ENCODE results near the gene FAM76A.
"Not testable (repeated sequence)": the region's sequence is repeated elsewhere in the genome, so short reads cannot be mapped to it uniquely, and the experiment has no call there.

FAM76A gene

DNA sequence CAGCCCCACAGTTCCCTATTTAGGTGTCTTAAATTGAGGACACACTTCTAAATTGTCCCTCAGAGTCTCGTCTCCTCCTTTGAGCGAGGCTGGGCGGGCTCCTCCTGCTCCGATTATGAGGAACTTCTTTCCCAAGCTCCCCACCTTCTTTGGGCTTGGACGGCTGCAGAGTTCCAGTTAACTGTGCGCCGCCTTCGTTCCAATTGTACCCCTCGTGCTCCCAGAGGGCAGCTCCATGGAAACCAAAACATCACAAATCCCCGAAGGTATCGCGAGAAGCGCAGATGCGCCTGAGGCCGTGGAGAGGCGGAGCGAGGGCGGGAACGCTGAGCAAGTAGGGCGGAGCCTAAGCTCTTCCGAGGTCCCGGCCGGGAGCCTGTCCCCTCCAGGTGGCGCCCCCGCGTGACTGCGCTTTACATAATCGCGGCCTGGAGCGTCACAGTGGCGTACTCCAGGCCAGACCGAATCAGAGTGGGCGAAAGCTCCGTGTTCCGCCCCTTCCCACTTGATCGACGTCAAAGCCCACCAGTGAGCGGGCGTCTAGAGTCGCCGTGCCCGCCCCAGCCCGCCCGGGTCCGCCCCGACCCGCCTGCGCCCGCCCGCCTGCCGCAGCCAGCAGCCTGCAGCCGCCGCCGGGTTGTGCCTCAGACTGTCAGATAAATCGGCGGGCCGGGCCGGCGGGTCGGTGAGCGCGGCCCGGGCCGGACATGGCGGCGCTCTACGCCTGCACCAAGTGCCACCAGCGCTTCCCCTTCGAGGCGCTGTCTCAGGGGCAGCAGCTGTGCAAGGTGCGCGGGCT lies at the start of gene FAM76A:
Gene FAM76A (plus strand): TSS at position 588 of the 799 bp plus-strand sequence. CDS start 120 bp downstream, at position 708.
- peak; percentile 98 for DNase-seq (ENCODE audit: low read depth, low spot score)

- DNase-seq (ENCODE audit: low read depth, low spot score), result no peak
These were observed 49.4 kb upstream of the FAM76A start for GRCh38 chr1:27676410-27676809.

DNA sequence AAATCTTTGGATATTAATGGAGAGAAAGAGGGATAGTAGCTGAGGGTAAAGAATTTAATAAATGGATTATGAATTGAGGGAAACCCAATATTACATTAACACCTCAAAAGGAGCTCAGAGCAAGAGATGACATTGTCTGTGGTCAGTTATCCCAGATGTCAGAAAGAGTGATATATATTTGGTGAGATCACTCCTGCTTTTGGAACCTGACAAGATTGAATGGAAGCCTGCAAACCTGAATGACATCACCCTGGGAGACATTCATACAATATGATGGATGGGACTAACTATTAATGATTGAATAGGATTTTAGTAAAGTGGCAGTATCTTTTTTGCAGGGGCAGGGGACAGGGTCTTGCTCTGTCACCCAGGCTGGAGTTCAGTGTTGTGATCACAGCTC lies 47.0 kb upstream of the FAM76A start:
- no peak for DNase-seq (ENCODE audit: low read depth, low spot score)

- not testable (repeated sequence) for DNase-seq (ENCODE audit: low read depth, low spot score)
These were observed 45.5 kb upstream of the FAM76A start for GRCh38 chr1:27680225-27680791.

- not testable (repeated sequence) for DNase-seq (ENCODE audit: low read depth, low spot score)
These were observed 44.2 kb upstream of the FAM76A start for GRCh38 chr1:27681580-27681979.

DNA sequence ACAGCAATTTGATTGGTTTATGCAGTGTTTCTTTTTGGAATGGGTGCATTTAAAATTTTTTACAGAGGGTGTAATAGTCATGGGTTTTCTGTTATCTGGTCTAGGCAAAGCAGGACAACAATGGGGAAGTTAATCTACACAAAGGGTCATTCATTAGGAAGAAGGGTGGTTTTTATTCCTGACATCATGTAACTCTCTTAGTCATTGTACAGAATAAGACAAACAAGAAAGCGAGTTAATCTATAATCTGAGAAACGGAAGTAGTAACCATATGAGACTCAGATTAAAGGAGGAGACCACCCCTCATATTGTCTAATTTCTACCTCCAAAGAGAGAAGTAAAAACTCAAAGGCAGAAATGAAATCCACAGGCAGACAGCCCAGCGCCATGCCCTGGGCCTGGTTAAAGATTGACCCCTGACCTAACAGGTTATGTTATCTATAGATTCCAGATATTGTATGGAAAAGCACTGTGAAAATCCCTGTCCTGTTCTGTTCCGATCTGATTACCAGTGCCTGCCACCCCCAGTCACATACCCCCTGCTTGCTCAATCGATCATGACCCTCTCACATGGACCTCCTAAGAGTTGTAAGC lies 43.3 kb upstream of the FAM76A start:
- no peak for DNase-seq (ENCODE audit: low read depth, low spot score)

- no peak for DNase-seq (ENCODE audit: low read depth, low spot score)
These were observed 41.6 kb upstream of the FAM76A start for GRCh38 chr1:27684176-27684575.

DNA sequence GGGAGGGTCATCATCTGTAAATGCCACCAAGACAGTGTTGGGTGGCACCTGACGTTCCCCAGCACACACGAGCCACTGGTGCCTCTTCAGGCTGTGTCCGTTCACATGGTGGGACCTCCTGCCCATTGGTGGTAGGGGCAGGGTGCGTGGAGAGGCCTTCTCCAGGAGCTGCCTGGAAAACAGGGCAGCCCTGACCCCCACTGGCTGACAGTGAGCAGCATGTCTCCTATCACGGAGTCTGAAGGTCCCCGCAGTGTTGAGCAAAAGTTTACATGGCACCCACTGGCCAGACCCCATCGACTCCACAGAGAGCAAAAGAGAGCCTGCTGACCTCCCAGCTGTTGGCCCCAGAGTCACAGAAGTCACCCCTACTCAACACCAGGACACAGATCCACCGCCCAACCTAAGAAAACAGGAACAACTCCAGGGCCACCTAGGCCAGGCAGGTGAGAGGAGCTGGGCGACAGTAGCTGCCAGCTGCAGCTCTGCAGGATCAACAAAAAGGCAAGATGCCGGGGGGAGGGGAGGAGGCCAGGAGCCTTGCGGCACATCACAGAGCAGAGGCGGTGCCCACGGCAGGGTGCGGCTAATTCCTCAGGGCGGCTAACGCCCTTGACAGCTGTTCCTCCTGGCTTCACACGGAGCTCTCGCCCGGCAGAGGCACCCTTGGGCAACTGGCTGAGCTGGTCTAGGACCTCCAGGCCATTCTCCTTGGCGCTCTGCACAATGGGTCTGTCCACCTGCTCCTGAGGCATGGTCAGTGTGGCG lies 39.4 kb upstream of the FAM76A start:
- DNase-seq (ENCODE audit: low read depth, low spot score), result no peak

- no peak for DNase-seq (ENCODE audit: low read depth, low spot score)
These were observed 37.9 kb upstream of the FAM76A start for GRCh38 chr1:27687906-27688305.

- DNase-seq (ENCODE audit: low read depth, low spot score), result no peak
These were observed 36.2 kb upstream of the FAM76A start for GRCh38 chr1:27689423-27690173.

DNA sequence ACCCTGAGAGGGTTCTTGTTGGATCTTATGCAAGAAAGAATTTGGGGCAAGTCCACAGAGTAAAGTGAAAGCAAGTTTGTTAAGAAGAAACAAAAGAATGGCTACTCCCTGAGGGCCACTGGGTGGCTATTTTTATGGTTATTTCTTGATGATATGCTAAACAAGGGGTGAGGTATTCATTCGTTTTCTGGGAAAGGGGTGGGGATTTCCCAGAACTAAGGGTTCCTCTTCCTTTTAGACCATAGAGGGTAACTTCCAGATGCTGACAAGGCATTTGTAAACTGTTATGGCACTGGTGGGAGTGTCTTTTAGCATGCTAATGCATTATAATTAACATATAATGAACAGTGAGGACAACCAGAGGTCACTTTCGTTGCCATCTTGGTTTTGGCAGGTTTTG lies 35.6 kb upstream of the FAM76A start:
- no peak for DNase-seq (ENCODE audit: low read depth, low spot score)

DNA sequence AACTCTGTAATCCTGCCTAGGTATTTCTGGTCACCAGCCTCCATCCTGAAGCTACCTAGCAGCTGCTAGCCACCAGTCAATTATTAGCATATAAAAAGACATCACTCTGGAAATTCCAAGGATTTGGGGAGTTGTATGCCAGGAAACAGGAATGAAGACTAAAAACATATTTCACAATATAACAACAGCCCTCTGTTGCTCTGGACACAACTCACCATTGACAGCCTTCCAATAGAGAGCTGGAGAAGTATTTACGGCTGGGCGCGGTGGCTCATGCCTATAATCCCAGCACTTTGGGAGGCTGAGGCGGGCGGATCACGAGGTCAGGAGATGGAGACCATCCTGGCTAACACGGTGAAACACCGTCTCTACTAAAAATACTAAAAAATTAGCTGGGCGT lies 28.9 kb upstream of the FAM76A start:
- not testable (repeated sequence) for DNase-seq (ENCODE audit: low read depth, low spot score)

DNA sequence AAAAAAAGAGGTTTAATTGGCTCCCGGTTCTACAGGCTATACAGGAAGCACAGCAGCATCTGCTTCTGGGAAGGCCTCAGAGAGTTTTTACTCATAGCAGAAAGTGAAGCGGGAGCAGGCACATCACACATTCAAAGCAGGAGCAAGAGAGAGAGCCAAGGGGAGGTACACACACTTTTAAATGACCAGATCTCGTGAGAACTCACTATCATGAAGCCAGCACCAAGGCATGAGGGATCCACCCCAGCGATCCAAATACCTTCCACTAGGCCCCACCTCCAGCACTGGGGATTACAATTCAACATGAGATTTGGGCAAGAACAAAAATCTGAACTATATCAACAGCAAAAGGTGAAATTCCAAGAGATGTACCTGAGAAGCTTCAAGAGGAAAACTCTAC lies 20.8 kb upstream of the FAM76A start:
- no peak for DNase-seq (ENCODE audit: low read depth, low spot score)

GRCh38 chr1:27705545-27705944 lies 20.2 kb upstream of the FAM76A start:
- no peak for DNase-seq (ENCODE audit: low read depth, low spot score)

- DNase-seq (ENCODE audit: low read depth, low spot score), result no peak
These were observed 15.2 kb upstream of the FAM76A start for GRCh38 chr1:27710574-27710973.

DNA sequence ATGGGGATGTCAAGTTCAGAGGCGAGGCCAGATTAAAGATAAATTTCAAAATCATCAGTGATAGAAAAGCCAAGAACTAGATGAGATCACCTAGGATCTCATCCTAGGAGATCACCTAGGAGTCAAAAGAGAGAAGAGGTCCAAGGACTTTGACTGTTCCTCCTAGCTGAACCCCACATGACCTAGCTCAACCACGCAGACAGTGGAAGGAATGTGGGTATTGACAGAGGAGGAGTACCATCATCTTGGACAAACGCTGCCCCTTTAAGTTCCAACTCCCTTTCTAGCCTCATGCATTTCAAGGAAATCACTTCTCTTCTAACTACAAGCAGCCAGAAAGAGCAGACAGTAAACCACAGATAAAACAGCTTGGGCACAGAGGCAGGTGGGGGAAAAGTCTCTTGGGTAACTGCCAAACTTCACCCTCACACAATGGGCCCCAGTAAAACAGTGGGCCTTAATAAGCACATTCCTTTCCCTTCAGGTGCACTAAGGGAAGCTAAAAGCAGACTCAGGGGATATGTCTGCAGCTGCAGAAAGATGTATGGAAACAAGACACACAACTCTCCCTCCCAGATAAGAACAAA lies 12.5 kb upstream of the FAM76A start:
- no peak for DNase-seq (ENCODE audit: low read depth, low spot score)

DNA sequence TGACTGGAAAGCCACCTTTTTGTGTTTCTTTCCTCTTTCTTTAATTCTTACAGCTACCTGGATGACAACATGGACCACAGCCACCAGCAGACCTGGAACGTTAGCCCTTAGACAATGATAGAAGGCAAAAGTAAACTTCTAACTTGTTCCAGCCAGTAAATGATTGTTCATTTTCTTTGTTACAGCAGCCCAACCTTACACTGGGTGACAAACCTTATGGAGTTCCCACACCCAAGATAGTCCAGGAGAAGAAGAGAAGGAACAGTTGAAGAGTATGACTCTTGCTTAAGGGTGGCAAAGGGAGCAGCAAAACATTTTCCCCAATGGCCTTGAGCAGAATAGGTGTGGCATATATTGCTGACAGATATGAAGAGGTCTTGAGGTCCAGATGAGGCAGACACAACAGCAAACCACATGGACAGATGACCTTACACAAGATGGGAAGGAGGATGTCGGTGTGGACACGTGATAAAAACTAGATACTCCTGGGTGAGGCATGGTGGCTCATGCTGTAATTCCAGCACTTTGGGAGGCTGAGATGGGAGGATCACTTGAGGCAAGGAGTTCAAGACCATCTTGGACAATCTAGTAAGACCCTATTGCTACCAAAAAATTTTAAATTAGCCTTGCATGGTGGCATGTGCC lies 11.8 kb upstream of the FAM76A start:
- DNase-seq (ENCODE audit: low read depth, low spot score), result no peak

- no peak for DNase-seq (ENCODE audit: low read depth, low spot score)
These were observed 9.4 kb upstream of the FAM76A start for GRCh38 chr1:27716262-27716895.

DNA sequence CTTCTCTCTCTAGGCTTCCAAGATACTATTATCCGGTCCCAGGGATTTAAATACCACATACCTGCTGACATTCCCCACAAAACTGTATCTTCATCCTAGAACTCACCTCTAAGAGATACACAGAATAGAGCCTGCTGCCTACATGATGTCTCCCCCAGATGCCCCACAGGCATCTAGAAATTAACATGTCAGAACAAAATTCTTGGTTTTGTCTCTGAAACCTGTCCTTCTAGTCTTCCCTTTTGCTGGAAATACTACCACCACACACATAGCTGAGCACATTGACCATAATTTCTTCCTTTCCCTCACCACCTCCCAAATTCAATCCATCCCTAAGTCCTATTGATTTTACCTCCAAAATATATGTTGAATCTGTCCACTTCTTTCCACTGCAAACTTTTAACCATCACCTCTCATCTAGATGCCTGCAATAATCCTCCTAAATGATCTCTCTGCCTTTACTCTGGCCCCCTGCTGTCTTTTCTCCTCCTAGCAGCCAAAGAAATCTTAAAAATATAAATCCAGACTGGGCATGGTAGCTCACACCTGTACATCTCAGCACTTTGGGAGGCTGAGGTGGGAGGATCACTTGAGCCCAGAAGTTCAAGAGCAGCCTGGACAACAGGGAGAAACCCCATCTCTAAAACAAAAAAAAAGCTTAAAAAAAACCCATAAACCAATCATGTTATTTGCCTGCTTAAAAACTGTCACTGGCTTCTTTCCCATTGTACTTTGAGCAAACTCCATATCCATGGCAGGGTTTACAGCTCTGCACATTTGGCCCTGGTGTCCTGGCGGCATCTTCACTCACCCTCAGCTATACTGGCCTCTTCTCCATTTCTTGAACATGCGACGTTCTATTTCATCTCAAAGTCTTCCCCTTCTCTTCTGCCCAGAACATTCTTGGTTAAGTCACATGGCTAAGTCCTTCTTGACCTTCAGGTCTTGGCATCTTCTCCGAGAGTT lies 6.2 kb upstream of the FAM76A start:
- no peak for DNase-seq (ENCODE audit: low read depth, low spot score)
